Measurements from ENCODE around the gene SIPA1L3.

SIPA1L3 gene

DNA sequence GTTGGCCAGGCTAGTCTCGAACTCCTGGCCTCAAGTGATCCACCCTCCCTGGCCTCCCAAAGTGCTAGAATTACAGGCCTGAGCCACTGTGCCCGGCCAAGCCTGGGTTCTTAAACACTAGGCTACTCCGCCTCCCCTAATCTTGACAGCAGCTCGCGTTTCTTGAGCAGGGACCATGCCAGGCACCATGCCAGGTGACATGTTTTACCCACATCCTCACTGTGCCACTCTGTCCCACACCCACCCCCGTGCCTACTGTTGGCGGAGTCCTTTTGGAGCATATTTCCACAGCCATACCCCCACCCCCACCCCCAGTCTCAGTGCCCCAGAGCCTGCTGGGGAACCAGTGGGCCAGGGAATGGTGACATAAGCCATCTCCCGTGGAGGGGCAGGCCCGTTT lies 218.2 kb downstream of the SIPA1L3 start:
- no peak for DNase-seq

DNA sequence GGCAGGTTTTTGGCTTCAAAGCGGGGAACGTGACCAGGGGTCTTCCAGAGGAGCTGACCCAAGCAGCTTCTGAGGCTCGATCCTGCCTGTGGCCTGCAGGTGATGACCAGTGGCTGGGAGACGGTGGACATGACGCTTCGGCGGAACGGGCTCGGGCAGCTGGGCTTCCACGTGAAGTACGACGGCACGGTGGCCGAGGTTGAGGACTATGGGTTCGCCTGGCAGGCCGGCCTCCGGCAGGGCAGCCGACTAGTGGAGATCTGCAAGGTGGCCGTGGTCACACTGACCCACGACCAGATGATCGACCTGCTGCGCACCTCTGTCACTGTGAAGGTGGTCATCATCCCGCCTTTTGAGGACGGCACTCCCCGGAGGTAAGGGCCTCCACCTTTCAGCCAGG lies 223.4 kb downstream of the SIPA1L3 start:
- DNase-seq, result no peak

DNA sequence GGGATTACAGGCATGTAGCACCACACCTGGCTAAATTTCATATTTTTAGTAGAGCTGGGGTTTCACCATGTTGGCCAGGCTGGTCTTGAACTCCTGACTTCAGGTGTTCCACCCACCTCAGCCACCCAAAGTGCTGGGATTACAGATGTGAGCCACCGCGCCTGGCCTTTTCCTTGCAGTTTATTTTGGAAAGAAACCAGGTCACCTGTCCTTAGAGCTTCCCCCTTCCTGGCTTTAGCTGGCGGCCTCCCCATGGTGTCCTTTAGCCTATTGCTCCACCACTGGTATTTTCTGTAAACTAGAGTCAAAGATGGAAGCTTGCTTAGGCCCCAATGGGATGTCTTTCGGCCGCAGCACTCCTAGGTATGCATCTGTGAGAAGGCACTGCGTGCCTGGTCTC lies 225.8 kb downstream of the SIPA1L3 start:
- DNase-seq, result no peak

DNA sequence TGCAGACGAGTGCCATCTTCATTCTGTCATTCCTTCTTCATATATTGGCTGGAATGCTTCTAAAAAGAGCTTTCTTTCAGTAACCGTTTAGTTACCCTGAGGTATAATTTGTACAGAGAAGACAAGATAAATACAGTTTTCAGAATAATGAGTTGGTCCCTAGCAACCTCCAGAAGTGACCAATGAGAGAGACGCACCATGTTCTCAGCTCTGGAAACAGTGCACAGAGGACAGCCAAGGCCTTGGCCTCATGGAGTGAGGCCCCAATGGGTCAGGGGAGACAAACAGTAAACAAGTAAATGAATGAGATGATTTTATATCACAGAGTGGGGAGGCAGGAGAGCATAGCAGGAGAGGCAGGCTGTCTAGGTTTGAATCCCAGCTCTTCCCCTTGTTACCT lies 226.3 kb downstream of the SIPA1L3 start:
- no peak for DNase-seq

DNA sequence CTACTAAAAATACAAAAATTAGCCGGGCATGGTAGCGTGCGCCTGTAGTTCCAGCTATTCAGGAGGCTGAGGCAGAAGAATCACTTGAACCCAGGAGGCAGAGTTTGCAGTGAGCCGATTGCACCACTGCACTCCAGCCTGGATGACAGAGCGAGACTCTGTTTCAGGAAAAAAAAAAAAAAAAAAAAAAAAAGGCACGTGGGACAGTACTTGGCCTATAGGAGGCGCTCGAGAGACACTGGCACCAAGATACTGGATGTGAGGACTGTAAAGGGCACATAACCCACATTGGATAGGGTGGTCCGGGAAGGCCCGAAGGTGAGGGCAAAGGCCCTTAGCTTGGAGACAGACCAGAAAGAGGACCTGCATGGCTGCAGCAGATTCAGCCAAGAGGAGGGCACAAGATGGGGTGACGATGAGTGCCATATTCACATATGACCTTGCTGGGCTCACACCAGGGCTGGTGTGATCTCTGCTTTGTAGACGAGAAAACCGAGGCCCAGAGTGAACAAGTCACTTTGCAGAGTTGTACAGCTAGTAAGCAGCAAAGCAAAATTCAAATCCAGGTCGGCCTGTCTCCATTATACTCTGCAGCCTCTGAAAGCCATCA lies 227.6 kb downstream of the SIPA1L3 start:
- DNase-seq, result no peak

DNA sequence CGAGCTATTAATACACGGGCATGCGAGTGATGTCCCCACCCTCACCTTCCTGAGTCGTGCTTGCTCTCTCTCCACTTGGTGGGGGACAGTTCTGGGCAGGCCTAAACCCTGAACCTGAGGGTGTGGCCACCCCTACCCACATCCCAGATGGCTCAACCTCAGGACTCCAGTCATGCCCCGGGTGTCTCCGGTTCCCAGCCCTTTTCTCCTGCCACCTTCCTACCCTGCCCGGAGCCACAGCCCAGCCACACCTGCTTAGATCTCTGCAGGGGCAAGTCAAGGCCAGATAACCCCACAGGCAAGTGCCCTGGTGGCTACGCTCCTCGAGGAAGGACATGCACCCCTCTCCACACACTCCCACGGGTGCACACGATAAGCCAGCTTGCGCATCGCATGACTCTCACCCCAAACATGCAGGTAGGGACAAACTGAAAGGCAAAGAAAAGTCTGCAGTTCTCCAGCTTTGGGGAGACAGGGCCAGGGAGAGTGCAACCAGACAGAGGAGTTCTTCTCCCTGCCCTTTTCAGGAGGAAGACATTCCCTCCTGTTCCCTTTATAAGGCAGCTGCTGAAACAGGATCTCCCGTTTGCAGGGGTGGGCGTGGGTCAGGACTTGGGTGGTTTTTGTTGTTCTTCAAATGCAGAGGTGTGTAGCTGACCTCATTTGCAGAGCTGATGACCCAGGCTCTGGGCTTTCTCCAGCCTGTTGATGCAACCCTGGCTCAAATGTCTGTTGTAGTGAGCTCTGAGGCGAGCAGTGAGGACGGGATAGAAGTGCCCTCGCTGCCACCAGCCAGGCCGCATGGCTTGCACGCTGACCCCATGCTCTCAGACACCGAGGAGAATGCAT lies 228.4 kb downstream of the SIPA1L3 start:
- DNase-seq, result no peak

DNA sequence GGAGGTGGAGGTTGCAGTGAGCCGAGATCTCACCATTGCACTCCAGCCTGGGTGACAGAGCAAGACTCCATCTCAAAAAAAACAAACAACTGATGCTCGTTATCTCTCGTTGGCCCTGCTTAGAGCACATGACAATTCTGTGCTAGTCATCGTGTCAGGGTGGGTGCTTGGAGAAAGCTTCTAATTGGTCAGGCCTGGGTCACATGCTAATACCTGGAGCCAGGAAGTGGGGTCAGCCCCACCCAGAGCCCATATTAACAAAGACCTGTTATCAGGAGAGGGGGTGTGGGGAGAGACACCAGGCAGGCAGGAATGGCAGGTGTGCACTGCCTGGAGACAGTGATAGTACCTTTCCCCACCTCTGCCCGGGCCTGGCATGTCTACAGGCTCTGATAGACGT lies 232.1 kb downstream of the SIPA1L3 start:
- no peak for DNase-seq

DNA sequence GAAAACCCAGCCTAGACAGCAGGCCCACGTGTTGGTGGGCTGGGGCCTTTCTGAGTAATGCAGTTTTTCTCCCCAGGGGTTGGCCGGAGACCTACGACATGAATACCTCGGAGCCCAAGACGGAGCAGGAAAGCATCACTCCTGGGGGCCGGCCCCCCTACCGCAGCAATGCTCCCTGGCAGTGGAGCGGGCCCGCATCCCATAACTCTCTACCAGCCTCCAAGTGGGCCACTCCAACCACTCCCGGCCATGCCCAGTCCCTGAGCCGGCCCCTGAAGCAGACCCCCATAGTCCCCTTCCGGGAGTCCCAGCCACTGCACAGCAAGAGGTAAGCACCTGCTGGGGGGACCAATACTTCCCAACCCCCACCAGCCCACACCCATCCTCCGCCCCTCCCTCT lies 234.1 kb downstream of the SIPA1L3 start:
- DNase-seq, result no peak

DNA sequence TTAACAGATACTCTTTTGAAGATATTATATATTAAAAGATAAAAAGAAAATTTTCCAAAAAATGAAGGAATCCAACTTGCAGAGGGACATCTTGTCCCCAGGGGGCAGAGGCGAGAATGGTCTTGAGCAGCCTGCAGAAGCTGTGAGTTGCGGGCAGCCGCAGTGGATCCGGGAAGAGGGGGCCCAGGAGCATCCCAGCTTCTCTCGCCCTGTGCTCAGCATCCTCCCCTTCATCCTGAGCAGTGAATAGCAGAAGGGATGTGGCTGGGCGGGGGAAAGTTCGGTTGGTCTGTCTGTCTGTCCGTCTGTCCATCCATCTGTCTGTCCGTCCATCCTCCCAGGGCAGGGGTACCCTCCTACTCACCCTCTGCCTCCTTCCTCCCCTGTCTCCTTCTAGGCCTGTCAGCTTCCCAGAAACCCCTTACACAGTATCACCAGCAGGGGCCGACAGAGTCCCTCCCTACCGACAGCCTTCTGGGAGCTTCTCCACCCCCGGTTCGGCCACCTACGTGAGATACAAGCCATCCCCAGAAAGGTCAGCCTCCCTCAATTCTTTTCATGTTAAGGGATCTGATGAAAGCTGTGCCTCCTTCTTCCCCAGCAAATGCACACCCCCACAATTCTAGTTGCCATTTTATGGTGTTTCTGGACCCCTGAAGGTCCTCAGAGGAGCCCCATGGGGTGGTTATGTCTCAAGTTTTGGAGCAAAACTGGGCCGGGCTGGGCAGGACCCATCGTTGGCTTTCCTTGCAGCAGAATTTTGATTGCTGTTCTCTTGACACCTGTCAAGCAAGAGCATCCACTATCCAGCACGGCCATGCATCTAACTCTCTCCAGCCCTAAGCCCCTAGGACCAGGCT lies 235.4 kb downstream of the SIPA1L3 start:
- peak; percentile 70 to 72 for DNase-seq

DNA sequence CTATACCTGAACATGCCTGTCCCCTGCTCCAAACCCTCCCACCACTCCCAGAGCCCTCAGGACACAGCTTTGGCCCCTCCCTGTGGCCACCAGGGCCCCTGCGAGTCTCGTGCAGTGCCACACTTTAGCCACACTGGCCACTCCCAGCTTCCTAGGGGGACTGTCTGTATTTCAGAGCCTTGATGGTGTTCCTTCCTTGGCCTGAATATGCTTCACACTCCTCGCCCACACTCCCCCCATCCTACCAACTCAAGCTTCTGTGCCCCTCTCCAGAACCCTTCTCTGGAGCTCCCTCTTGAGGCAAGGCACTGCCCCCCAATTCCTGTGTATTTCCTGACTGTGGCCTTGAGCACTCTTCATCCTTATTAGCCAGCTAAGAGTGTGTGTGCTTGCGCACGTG lies 236.8 kb downstream of the SIPA1L3 start:
- no peak for DNase-seq

DNA sequence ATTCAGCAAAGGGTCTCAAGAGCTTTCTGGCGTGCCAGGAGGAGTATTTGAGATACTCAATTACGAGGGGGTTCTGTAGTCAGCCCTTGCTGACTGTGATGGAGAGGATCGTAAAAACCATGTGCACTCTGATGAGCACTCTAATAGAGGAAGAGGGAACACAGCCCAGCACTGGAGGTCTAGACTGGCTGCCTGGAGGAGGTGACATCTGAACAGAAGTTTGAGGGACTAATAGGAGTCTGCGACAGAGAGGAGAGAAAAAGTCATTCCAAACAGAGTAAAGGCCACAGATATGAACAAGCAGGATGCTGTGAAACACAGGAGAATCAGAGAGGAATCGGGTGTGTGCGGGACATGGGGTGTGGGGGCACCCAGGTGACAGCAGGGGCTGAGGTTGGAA lies 237.7 kb downstream of the SIPA1L3 start:
- no peak for DNase-seq

DNA sequence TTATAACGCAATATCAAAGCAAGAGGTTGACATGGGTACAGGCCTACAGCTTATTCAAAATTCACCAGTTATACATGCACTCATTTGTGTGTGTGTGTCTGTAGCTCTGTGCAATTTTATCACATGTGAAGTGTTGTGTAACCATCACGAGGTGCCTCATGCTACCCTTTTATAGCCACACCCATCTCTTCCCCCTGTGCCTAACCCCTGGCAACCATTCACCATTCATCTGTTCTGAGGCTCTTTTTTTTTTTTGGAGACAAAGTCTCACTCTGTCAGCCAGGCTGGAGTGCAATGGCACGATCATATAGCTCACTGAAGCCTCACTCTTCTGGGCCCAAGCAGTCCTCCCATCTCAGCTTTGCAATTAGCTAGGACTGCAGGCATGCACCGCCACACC lies 238.6 kb downstream of the SIPA1L3 start:
- no peak for DNase-seq

DNA sequence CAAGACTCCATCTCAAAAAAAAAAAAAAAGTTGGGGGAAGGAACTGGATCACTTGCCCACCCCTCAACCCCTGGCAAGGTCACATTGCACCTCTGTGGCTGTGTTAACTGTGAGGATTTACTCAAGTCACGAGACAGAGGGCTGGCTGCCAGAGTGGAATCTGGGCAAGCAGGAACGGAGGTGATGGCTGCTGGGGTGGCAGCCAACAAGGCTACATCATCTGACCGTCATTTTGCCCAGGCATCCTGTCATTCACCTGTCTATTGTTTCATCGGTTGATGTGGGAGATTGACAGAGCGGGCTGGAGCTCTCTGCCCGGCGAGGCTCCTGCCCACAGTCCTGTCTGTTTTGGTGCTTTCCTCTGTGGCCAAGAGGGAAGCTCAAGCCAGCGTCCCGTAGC lies 241.3 kb downstream of the SIPA1L3 start:
- no peak for DNase-seq

DNA sequence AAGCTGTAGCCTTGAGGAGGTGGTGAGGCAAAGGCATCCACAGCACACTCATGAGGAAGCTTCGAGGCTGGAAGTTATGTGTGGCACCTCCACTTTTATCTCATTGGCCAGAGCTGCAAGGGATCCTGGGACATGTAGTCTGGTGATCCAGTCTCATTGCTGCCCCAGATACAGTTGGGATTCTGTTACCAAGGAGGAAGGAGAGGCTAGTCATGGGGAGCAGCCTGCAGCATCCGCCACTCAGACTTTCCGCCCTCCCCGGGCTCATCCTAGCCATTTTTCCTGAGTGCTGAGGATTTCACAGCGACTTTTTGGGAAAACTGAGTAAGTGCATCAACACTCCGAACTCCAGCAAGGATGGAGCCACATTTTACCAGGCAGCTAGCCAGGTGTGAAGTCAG lies 242.7 kb downstream of the SIPA1L3 start:
- no peak for DNase-seq

DNA sequence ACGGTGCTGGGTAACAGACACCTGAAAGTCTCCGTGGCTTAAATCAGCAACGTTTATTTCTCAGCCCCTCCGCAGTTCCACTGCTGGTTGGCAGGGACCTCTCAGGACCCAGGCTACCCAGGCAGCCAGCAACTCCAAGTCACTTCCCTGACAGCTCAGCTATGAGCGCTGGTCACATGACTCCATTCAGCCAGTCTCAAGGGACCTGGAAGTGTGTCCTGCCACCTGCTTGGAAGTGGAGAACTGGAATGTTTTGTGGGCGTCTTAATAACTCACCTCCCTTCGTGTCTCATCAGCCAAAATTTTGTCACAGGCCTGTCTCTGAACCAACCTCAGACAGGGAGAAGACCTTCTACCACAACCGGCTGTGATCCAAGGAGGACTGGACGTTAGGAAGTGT lies 244.2 kb downstream of the SIPA1L3 start:
- DNase-seq, result no peak

DNA sequence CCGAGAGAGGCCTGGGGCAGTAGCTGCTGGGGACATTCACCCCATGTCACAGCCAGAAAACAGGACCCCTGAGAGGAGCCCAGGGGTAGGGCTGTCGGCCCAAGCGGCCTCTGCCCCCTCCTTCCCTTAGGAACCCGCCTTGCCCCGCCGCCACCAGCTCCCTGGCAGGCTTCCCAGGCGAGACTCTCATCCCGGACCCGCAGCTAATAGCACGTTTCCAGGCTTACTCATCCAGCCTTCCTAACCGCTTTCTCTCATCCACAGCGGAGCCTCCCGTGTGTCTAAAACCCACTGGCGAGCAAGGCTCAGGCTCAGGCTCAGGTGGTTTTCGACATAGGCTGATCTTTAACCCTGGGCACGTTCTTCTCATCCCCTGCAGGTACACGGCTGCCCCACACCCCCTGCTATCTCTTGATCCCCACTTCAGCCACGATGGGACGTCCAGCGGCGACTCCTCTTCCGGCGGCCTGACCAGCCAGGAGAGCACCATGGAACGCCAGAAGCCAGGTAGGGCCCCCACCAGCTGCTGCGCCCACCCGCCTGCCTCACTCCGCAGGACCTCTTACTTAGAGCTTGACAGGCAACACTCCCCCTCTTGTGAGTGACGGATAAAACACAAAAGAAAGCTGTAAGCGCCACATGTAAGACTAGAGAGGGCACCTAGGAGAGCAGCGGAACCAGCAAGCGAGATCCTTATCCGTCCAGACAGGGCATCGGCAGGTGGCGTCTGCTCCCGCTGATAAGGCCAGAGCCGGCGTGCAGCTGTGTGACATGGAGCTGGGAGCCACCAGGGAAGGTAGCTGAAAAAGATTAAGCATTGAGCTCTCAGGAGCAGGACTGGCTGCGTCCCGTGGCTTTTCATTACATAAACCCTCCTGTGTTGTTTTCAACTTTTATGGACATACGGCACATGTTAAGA lies 245.7 kb downstream of the SIPA1L3 start:
- peak in 1 of 2 donors; percentile 17 for DNase-seq

DNA sequence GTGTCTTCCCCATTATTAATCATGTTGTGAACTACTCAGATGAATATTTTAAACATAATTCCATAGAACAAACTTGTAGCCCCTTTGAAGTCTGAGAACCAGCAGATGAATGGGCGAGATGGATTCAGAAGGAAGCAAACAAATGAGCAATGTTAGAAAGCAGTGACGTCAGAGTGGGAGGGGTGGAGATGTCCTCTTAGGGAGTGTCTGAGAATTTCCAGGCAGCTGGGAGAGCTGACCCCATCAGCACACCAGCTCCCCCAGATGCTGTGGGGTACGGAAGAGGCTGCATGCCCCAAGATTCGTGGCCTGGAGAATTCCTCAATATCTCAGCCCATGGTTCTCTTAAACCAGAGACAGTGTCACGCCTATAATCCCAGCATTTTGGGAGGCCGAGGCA lies 248.4 kb downstream of the SIPA1L3 start:
- no peak for DNase-seq

DNA sequence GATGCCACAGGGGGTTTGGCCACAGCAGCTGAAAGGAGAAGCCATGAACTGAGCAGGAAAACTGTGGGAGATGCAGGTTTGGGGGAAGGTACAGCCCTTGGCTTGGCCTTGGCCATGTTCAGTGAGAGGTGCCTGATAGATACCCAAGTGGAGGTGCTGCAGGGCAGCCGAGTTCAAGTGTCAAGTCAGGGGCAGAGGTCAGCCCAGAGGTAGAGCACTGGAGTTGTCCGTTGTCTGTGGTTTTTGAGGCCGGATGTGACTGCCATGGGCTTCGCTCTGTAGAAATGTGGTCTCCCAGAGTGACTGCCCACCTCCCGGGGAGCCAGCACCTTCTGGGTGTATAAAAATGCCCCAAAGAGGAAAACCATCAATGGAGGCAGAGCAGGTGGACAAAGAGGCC lies 251.7 kb downstream of the SIPA1L3 start:
- no peak for DNase-seq

DNA sequence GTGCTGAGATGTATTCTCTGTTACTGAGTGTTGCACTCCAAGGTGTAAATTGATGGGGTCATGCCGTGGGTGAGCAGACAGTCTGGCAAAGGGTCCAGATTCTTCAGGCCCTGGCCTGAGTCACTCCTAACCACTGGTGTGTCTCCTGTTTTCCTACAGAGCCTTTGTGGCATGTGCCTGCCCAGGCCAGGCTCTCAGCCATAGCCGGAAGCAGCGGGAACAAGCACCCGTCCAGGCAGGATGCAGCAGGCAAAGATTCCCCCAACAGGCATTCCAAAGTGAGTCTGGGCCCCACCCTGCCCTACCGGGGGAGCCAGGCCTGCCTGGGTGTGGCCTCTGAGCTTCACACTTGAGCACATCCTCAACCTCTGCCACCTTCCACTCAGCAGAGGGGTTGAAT lies 255.1 kb downstream of the SIPA1L3 start:
- DNase-seq, result no peak

DNA sequence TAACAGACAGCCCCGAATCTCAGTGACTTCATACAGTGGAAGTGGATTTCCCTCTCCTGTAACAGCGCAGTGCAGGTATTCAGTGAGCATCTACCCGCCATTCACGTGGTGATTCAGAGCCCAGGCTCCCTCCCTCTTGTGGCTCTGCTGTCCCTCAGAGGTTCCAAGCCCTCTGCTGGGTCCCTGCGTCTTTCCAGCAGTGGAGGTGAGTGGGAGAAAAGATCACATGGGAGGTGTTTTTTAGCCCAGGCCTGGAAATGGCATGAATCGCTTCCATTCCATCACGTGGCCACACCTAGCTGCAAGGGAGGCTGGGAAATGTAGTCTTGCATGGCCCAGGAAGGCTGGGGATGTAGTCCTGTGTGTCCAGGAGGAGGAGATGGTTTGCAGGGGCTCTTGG lies 255.6 kb downstream of the SIPA1L3 start:
- DNase-seq, result no peak

DNA sequence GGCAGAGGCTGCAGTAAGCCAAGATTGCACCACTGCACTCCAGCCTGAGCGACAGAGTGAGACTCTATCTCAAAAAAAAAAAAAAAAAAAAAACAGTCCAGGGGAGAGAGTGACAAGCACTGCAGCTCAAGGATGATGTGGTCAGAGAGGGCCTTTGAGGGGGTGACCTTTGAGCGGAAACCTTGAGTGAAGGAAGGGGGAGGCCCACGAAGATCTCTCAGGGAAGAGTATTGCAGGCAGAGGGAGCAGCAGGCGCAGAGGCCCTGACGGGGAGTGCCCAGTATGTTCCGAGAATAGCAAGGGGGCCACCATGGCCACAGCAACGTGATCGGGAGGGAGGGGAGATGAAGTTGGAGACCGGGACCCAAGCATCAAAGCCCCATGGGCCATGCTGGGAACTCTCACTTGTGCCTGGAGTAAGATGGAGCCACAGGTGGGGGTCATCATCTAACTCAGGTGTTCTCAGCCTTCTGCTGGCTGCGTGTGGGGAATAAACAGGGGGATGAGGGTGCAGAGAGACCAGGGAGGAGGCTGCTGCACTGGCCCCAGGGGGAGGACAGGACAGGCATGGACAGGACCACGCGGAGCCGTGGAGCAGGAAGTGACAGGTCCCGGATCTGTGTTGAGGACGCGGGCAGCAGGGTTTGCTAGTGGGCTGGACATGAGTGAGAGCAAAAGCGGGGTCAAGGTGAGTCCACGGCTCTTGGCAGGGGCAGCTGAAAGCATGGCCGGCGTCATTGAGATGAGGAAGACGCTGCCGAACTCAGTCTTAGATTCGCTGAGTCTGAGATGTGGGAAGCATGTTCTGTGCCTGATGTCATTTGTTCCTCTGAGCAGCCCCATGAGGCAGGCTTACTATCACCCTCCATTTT lies 256.6 kb downstream of the SIPA1L3 start:
- DNase-seq, result no peak

DNA sequence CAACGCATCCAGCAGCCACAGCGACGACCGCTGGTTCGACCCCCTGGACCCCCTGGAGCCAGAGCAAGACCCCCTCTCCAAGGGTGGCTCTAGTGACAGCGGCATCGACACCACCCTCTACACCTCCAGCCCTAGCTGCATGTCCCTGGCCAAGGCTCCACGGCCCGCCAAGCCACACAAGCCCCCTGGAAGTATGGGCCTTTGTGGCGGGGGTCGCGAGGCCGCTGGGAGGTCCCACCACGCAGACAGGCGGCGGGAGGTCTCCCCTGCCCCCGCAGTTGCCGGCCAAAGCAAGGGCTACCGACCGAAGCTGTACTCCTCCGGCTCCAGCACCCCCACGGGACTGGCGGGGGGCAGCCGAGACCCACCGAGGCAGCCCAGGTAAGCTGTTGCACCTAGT lies 257.5 kb downstream of the SIPA1L3 start:
- DNase-seq, result no peak
